Spinal cord (tissue), 10 donors: ENCODE data around the gene ZRANB2. TPM values are rescaled to one million over a fixed set of nuclear protein-coding genes. Genes with fewer than 3 reads are reported as not detected.

Experiments used
- DNase-seq, 6 donors: peaks; one replicate each; pipeline versions ENCODE4 v3.0.0 to v3.0.0-alpha.2; 2013 to 2015; ENCODE audit warnings: low spot score in 6 of 6, low read depth in 4 of 6
- H3K27ac ChIP-seq: one replicate; pipeline ENCODE4 v1.5.1; 2013; ENCODE audit warnings: low read depth, low read length, control low read depth
- H3K27me3 ChIP-seq: one replicate; pipeline ENCODE4 v1.6.1; 2013; ENCODE audit warnings: low read length; ENCODE audit not compliant: control insufficient read depth, insufficient read depth
- H3K36me3 ChIP-seq: one replicate; pipeline ENCODE4 v1.6.1; 2013; ENCODE audit warnings: low read length; ENCODE audit not compliant: control insufficient read depth, insufficient read depth
- H3K4me1 ChIP-seq: one replicate; pipeline ENCODE4 v1.6.1; 2013; ENCODE audit warnings: low read length; ENCODE audit not compliant: control insufficient read depth, insufficient read depth
- H3K4me3 ChIP-seq: one replicate; pipeline ENCODE4 v1.5.1; 2013; ENCODE audit warnings: low read depth, low read length, control low read depth
- H3K9me3 ChIP-seq: one replicate; pipeline ENCODE4 v1.6.1; 2013; ENCODE audit warnings: low read length; ENCODE audit not compliant: control insufficient read depth, insufficient read depth
- WGBS: methylation state at CpG from one replicate; pipeline ENCODE4 v1.1.5; 2013; ENCODE audit warnings: missing lambda C conversion rate; ENCODE audit not compliant: insufficient coverage; 5-methylcytosine and 5-hydroxymethylcytosine counted together
- polyA plus RNA-seq, 2 donors: library from polyadenylated mRNA; unstranded; fragments of 120-200 nt; gene quantifications; one replicate each; pipeline ENCODE4 v1.2.1, GENCODE V29; 2013; ENCODE audit not compliant: insufficient read length in 2 of 2
- small RNA-seq: library from RNA; depleted of rRNA; stranded (forward); fragments of <200 nt; gene quantifications from one replicate; pipeline ENCODE3, GENCODE V24; 2014; ENCODE audit warnings: low replicate concordance
- total RNA-seq, 2 donors: library from RNA; depleted of rRNA in 1 of 2; stranded (reverse); fragments of 120-200 nt in 1 of 2; fragments of >200 nt in 1 of 2; gene quantifications; one replicate each; pipeline versions ENCODE4 v1.2.3 to v1.2.4, GENCODE V29; 2013 to 2014
- donor health status: healthy.

The ZRANB2 gene
- total and polyA plus RNA-seq, 4 donors: 67.5 to 126 (median 116) TPM

DNA sequence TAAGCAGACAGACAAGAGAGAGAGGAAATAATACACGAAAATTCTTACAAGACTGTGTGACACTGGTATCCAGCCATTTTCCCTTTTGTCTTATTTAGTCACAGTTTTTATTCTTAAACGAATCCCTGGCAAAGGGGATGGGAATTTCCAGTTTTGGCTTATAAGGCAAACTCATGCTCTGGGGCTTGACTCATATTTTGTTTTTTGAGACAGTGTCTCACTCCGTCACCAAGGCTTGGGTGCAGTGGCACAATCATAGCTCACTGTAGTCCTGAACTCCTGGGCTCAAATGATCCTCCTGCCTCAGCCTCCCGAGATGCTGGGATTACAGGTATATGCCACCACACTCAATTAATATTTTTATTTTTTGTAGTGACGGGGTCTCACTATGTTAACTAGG is 65.1 kb downstream of the ZRANB2 start:
- 100% methylated on average over 1 of the region's 5 CpGs for WGBS
- H3K4me3 ChIP-seq: no peak overlapping the region
- no peaks in the 10 kb centered on the region for H3K27me3 ChIP-seq
- H3K36me3 ChIP-seq: no peaks in the 10 kb centered on the region
- H3K4me1 ChIP-seq: no peaks in the 10 kb centered on the region
- H3K9me3 ChIP-seq: no peaks in the 10 kb centered on the region
- DNase-seq: no peak
- no peak overlapping the region for H3K27ac ChIP-seq

DNA sequence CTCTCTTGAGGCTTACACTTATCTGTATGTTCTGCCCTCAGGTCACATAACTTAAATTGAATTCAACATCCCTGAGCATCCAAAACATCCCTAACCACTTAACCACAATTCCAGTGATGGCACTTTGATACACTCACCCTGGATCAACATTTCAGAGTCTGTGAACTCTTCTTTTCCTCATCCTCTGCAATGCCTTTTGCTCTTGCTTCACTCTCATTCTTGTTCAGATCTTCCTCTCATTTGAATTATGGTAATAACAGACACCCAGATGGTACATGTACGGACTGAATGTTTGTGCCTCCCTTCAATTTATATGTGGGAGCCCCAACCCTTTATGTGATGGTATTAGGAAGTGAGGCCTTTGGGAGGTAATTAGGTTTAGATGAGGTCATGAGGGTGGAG is 66.7 kb downstream of the ZRANB2 start:
- WGBS: no CpG with 5 or more reads among the region's 1 CpG

More for the DNA sequence above, 66.7 kb downstream of the ZRANB2 start:
- no peak for DNase-seq
- Histone ChIP-seq H3K36me3 (no peaks in the 10 kb centered on the region), H3K4me1 (no peaks in the 10 kb centered on the region), H3K27me3 (no peaks in the 10 kb centered on the region), H3K4me3 (no peak overlapping the region), H3K9me3 (no peaks in the 10 kb centered on the region), H3K27ac (no peak overlapping the region)

Small RNAs within 50 kb of the gene (small RNA-seq; reads per million reads assigned to genes)
- 1,084 reads per million, percentile 99 among the genes with 10 or more reads in this experiment for gene MIR186

Other genes starting within 250 kb of the ZRANB2 start
- gene PTGER3, start 33.2 kb downstream of the ZRANB2 start, total RNA-seq: 10 to 100 TPM in 1 of 2 donors, 1 to 10 TPM in 1; 7.0 to 54.3 TPM
- gene PTGER3, start 33.2 kb downstream of the ZRANB2 start, polyA plus RNA-seq: 10 to 100 TPM; 21.3 to 35.7 TPM